NT2/D1 (cell line): ENCODE results near the gene TNFAIP8L3.

Experiments
- SUZ12 ChIP-seq: IDR thresholded peaks from 2 replicates; pipeline ENCODE4 v1.6.1; 2011; ENCODE audit not compliant: insufficient read length, insufficient read depth; ENCODE audit errors: extremely low read depth
- ZNF274 ChIP-seq: IDR thresholded peaks from 2 replicates; pipeline ENCODE4 v1.6.1; 2011; ENCODE audit warnings: mild to moderate bottlenecking, low read depth, low read length

- TF ChIP-seq SUZ12, result no peak
- TF ChIP-seq ZNF274, result no peak
These were observed 78.1 kb downstream of the TNFAIP8L3 start for GRCh38 chr15:51016615-51017014.
